T-helper 2 cell treated with Interferon-gamma antibody and Interleukin-4, amounts not matched to agents 5 μg/mL and 100 μg/mL, for 36 hours (primary cell): ENCODE results near the gene RABEPK.
"Not testable (repeated sequence)": the region's sequence is repeated elsewhere in the genome, so short reads cannot be mapped to it uniquely, and the experiment has no call there.

Experiments used
- DNase-seq: peaks from one replicate; pipeline ENCODE4 v3.0.0; 2021; ENCODE audit warnings: low spot score
- H3K27ac Mint-ChIP-seq: one replicate; pipeline ENCODE4 v1.8.0; 2021; ENCODE audit warnings: mild to moderate bottlenecking, mixed read lengths
- H3K27me3 Mint-ChIP-seq: one replicate; pipeline ENCODE4 v1.8.0; 2021; ENCODE audit warnings: low read depth, mixed read lengths
- H3K36me3 Mint-ChIP-seq: one replicate; pipeline ENCODE4 v1.8.0; 2021; ENCODE audit warnings: low read depth, mixed read lengths
- H3K4me1 Mint-ChIP-seq: one replicate; pipeline ENCODE4 v1.8.0; 2021; ENCODE audit warnings: low read depth, mixed read lengths
- H3K4me3 Mint-ChIP-seq: one replicate; pipeline ENCODE4 v1.8.0; 2022; ENCODE audit warnings: mild to moderate bottlenecking, moderate library complexity, mixed read lengths
- H3K9me3 Mint-ChIP-seq: one replicate; pipeline ENCODE4 v1.8.0; 2021; ENCODE audit warnings: mixed read lengths

The RABEPK gene

DNA sequence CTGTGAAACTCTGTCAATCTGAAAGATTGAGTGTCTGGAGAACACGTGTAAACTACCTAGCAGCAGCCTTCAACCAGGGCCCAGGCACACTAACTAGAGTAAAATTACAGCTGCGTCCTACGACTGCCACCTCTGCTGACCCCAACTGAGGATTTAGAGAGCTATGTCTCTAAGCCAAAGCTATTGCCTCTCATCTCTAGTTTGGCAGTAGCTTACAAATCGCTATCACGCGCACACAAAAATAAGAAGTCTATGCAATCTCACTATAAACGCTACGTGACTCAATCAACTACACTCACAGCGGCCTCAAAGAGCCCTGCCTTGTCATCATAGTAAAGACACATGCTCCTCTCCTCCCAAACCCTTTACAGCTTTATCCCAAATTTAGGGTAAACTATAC, 19.5 kb upstream of the RABEPK start:
- H3K27me3 Mint-ChIP-seq: no peaks in the 10 kb centered on the region
- H3K36me3 Mint-ChIP-seq: peaks cover 14% of the 10 kb centered on the region
- H3K4me1 Mint-ChIP-seq: peaks cover 22% of the 10 kb centered on the region
- no peaks in the 10 kb centered on the region for H3K9me3 Mint-ChIP-seq
- DNase-seq: no peak
- no peak overlapping the region for H3K27ac Mint-ChIP-seq
- H3K4me3 Mint-ChIP-seq: no peak overlapping the region

- H3K27ac Mint-ChIP-seq, H3K27me3 Mint-ChIP-seq: not testable (repeated sequence)
Observed at GRCh38 chr9:125181756-125182155, 18.6 kb upstream of the RABEPK start.

DNA sequence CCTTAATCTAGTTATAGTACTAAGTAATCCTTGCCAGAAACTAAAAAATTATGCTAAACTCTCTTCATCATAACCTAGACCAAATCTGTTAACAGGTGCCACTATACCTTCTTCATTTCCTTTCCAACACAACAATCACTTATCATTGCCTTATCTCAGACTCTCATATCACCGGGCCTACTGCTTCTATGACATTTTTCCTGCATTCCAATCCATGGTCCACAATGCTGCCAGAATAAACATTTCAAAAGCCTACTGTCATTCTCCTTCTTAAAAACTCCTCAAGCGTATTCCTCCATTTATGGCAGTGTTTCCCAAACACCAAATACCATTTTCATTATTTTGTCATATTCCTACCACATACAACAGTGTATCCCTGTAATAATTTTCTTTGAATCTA, 17.3 kb upstream of the RABEPK start:
- no peaks in the 10 kb centered on the region for H3K27me3 Mint-ChIP-seq
- no peaks in the 10 kb centered on the region for H3K9me3 Mint-ChIP-seq
- peaks cover 30% of the 10 kb centered on the region for H3K4me1 Mint-ChIP-seq
- H3K36me3 Mint-ChIP-seq: peaks cover 19% of the 10 kb centered on the region
- DNase-seq: no peak
- H3K27ac Mint-ChIP-seq: no peak overlapping the region
- no peak overlapping the region for H3K4me3 Mint-ChIP-seq

More at GRCh38 chr9:125181756-125182155, 18.6 kb upstream of the RABEPK start:
- not testable (repeated sequence) for H3K4me3 Mint-ChIP-seq, DNase-seq, H3K9me3 Mint-ChIP-seq
- peaks cover 20% of the 10 kb centered on the region for H3K4me1 Mint-ChIP-seq
- H3K36me3 Mint-ChIP-seq: peaks cover 14% of the 10 kb centered on the region

- H3K27ac Mint-ChIP-seq: no peak overlapping the region
- H3K4me3 Mint-ChIP-seq: no peak overlapping the region
- no peaks in the 10 kb centered on the region for H3K9me3 Mint-ChIP-seq
- H3K4me1 Mint-ChIP-seq: peaks cover 26% of the 10 kb centered on the region
- peaks cover 18% of the 10 kb centered on the region for H3K36me3 Mint-ChIP-seq
- H3K27me3 Mint-ChIP-seq: no peaks in the 10 kb centered on the region
- DNase-seq: no peak
Observed at GRCh38 chr9:125183561-125183960, 16.8 kb upstream of the RABEPK start.

GRCh38 chr9:125189011-125189360, 11.4 kb upstream of the RABEPK start:
- Mint-ChIP-seq H3K27me3 (no peaks in the 10 kb centered on the region), H3K9me3 (no peaks in the 10 kb centered on the region), H3K36me3 (peaks cover 7% of the 10 kb centered on the region), H3K4me3 (peak overlapping the region; percentile 98), H3K4me1 (peaks cover 20% of the 10 kb centered on the region), H3K27ac (peak overlapping the region; percentile 90)
- peak; percentile 27 for DNase-seq

GRCh38 chr9:125189361-125190289, 10.7 kb upstream of the RABEPK start, which contains the start of gene PPP6C:
Gene PPP6C, minus strand, starts transcription at chr9:125189803. Its CDS starts 85 bp downstream, at chr9:125189718.
- Mint-ChIP-seq H3K4me3 (peak within 1 kb of the TSS; percentile 98), H3K4me1 (peaks cover 22% of the 10 kb centered on the region), H3K27me3 (no peaks in the 10 kb centered on the region), H3K27ac (peak within 1 kb of the TSS; percentile 90), H3K9me3 (no peaks in the 10 kb centered on the region), H3K36me3 (peaks cover 5% of the 10 kb centered on the region)
- peak; percentile 97 for DNase-seq

DNA sequence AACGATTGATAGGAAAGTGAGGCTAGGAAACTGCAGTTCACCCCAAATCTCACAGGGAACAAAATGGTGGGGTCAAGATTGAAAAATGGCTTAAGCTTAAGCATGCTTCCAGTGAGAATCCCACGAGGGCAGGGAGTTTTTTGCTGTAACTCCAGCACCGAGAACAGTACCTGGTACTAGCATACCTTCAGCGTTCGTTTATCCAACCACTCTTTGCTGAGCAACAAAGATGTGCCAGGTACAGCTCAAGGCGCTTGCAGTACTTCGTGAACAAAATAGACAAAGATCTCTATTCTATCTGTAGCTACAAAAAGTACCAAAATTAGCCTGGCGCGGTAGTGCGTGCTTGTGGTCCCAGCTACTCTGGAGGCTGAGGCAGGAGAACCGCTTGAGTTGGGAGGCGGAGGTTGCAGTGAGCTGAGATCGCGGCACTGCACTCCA, 10.0 kb upstream of the RABEPK start:
- peak; percentile 21 for DNase-seq
- Mint-ChIP-seq H3K4me3 (peak overlapping the region; percentile 98), H3K36me3 (peaks cover 5% of the 10 kb centered on the region), H3K27me3 (no peaks in the 10 kb centered on the region), H3K4me1 (peaks cover 26% of the 10 kb centered on the region), H3K27ac (peak overlapping the region; percentile 90), H3K9me3 (no peaks in the 10 kb centered on the region)

DNA sequence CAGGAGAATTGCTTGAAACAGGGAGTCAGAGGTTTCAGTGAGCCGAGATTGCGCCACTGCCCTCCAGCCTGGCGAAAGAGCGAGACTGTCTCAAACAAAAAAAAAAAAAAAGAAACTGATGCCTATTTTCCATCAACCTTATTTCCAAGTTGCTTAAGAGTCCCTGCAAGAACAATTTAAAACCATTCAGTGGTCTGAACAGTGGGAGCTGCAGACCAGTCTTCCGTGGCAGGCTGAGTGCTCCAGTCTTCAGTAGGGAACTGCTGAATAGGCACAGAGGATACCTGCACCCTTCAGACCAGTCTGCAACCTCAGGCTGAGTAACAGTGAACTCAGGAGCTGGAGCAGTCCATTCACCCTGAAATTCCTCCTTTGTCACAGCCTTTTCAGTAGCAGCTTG, 5.9 kb upstream of the RABEPK start:
- not testable (repeated sequence) for H3K36me3 Mint-ChIP-seq, H3K9me3 Mint-ChIP-seq, H3K27me3 Mint-ChIP-seq, H3K27ac Mint-ChIP-seq, DNase-seq
- Mint-ChIP-seq H3K4me1 (peaks cover 21% of the 10 kb centered on the region), H3K4me3 (peak overlapping the region; percentile 34)

- H3K4me1 Mint-ChIP-seq: peaks cover 21% of the 10 kb centered on the region
- H3K4me3 Mint-ChIP-seq, H3K27me3 Mint-ChIP-seq, H3K27ac Mint-ChIP-seq, H3K9me3 Mint-ChIP-seq, DNase-seq, H3K36me3 Mint-ChIP-seq: not testable (repeated sequence)
Observed at GRCh38 chr9:125195591-125195990, 4.8 kb upstream of the RABEPK start.

DNA sequence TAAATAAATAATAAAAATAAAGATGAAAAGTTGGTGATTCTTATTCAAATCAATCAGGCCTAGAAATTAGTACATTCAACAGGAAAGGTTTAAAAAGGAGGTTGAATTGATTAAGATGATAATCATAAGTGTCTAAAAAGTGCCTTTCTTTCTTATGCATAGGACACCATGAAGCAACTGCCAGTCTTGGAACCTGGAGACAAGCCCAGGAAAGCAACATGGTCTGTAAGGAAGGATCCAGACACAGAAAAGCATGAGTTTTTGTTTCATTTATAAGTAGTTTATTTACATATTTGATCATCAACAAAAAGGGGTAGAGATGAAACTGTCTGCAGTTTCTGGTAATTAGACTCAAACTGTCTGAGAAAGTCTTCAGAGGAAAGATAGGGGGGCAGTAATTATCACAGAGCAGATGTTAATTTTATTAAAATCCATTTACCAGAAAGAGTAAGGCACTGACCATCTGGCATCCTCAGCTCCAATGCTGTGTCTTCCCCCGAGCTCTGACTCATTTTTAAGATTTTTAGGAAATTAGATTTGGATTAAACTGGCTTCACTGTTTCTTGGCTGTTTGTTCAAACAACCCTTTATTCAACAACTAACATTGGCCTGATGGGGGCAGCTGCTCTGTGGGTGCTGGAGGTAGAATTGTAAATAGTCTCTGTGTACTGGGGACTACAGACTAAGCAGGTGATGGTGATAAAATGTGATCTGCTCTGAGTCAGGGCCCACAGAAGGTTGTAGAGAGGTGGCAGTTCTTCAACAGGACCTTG, 2.7 kb downstream of the RABEPK start:
- peaks cover 20% of the 10 kb centered on the region for H3K4me1 Mint-ChIP-seq
- H3K4me3 Mint-ChIP-seq: no peak overlapping the region
- H3K27me3 Mint-ChIP-seq: peaks cover 3% of the 10 kb centered on the region
- no peak for DNase-seq
- H3K27ac Mint-ChIP-seq: no peak overlapping the region
- peaks cover 16% of the 10 kb centered on the region for H3K36me3 Mint-ChIP-seq
- no peaks in the 10 kb centered on the region for H3K9me3 Mint-ChIP-seq

- Mint-ChIP-seq H3K27ac (no peak overlapping the region), H3K9me3 (no peaks in the 10 kb centered on the region), H3K36me3 (peaks cover 19% of the 10 kb centered on the region), H3K27me3 (no peaks in the 10 kb centered on the region), H3K4me3 (no peak overlapping the region), H3K4me1 (peaks cover 18% of the 10 kb centered on the region)
- DNase-seq: no peak
Observed at GRCh38 chr9:125204477-125204876, 4.1 kb downstream of the RABEPK start.

- DNase-seq: no peak
- Mint-ChIP-seq H3K9me3 (no peaks in the 10 kb centered on the region), H3K27me3 (no peaks in the 10 kb centered on the region), H3K4me3 (no peak overlapping the region), H3K27ac (no peak overlapping the region), H3K36me3 (peaks cover 13% of the 10 kb centered on the region), H3K4me1 (no peaks in the 10 kb centered on the region)
Observed at GRCh38 chr9:125214186-125214585, 13.8 kb downstream of the RABEPK start.

DNA sequence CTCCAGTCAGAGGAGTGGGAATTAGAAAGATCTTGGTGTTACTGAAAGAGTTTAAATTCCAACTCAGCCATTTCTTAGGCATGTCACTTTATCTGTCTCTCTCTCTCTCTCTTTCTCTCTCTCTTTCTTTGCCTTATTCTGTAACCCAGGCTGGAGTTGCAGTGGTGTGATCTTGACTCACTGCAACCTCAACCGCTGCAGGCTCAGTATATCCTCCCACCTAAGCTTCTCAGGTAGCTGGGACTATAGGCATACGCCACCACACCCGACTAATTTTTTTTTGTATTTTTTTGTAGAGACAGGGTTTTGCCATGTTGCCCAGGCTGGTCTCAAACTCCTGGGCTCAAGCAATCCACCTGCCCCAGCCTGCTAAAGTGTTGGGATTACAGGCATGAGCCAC, 18.3 kb downstream of the RABEPK start:
- Mint-ChIP-seq H3K36me3 (peaks cover 15% of the 10 kb centered on the region), H3K9me3 (no peaks in the 10 kb centered on the region), H3K27me3 (no peaks in the 10 kb centered on the region), H3K4me1 (no peaks in the 10 kb centered on the region), H3K27ac (no peak overlapping the region), H3K4me3 (no peak overlapping the region)
- no peak for DNase-seq

- not testable (repeated sequence) for DNase-seq, H3K4me1 Mint-ChIP-seq, H3K4me3 Mint-ChIP-seq, H3K27ac Mint-ChIP-seq, H3K27me3 Mint-ChIP-seq, H3K9me3 Mint-ChIP-seq
- peaks cover 12% of the 10 kb centered on the region for H3K36me3 Mint-ChIP-seq
Observed at GRCh38 chr9:125224858-125225257, 24.5 kb downstream of the RABEPK start.
